Measurements from ENCODE around the gene ZNF784.
"Not testable (repeated sequence)": the region's sequence is repeated elsewhere in the genome, so short reads cannot be mapped to it uniquely, and the experiment has no call there.

ZNF784 gene

GRCh38 chr19:55599842-55600661, 24.3 kb downstream of the ZNF784 start, which contains the start of gene ZNF524:
TSS of gene ZNF524 (plus strand) at chr19:55600288. CDS start at chr19:55602113, 1,825 bp downstream.
- DNase-seq: peak; percentile 81 to 83

- peak; percentile 97 to 98 for DNase-seq
These were observed 24.9 kb downstream of the ZNF784 start, which contains the start of gene FIZ1 for GRCh38 chr19:55599468-55599841. TSS of gene FIZ1 (minus strand) at chr19:55599517. CDS start at chr19:55597865, 1,652 bp downstream.

GRCh38 chr19:55598719-55599467, 25.5 kb downstream of the ZNF784 start:
- peak; percentile 92 to 93 for DNase-seq

- no peak for DNase-seq
These were observed 26.3 kb downstream of the ZNF784 start for GRCh38 chr19:55598034-55598433.

GRCh38 chr19:55597501-55597921, 26.9 kb downstream of the ZNF784 start:
- no peak for DNase-seq

GRCh38 chr19:55596304-55596703, 28.1 kb downstream of the ZNF784 start:
- DNase-seq: no peak

- no peak for DNase-seq
These were observed 29.3 kb downstream of the ZNF784 start for GRCh38 chr19:55594996-55595545.

GRCh38 chr19:55593096-55593772, 31.1 kb downstream of the ZNF784 start:
- no peak for DNase-seq

GRCh38 chr19:55592391-55593090, 31.8 kb downstream of the ZNF784 start:
- no peak for DNase-seq

GRCh38 chr19:55591555-55591954, 32.8 kb downstream of the ZNF784 start:
- no peak for DNase-seq

GRCh38 chr19:55590617-55591016, 33.7 kb downstream of the ZNF784 start:
- peak; percentile 16 to 27 for DNase-seq

GRCh38 chr19:55590109-55590508, 34.3 kb downstream of the ZNF784 start:
- DNase-seq: no peak

GRCh38 chr19:55588738-55589137, 35.6 kb downstream of the ZNF784 start:
- DNase-seq: no peak

GRCh38 chr19:55586976-55587668, 37.2 kb downstream of the ZNF784 start:
- DNase-seq: peak; percentile 97 to 98

- DNase-seq: peak; percentile 59 to 60
These were observed 38.6 kb downstream of the ZNF784 start for GRCh38 chr19:55585658-55586339.

- no peak for DNase-seq
These were observed 39.5 kb downstream of the ZNF784 start for GRCh38 chr19:55584871-55585270.

- not testable (repeated sequence) for DNase-seq
These were observed 40.5 kb downstream of the ZNF784 start for GRCh38 chr19:55583897-55584296.

GRCh38 chr19:55582284-55582683, 42.1 kb downstream of the ZNF784 start:
- not testable (repeated sequence) for DNase-seq

- no peak for DNase-seq
These were observed 42.5 kb downstream of the ZNF784 start for GRCh38 chr19:55581823-55582223.

- peak; percentile 24 to 26 for DNase-seq
These were observed 43.1 kb downstream of the ZNF784 start for GRCh38 chr19:55581145-55581822.
